Measurements from ENCODE around the gene GDF9. TPM values are rescaled to one million over a fixed set of nuclear protein-coding genes. Genes with fewer than 3 reads are reported as not detected.
A peak's percentile ranks its signal among the peaks of the same experiment; 100 is the strongest.

GDF9 gene
- total and polyA plus RNA-seq, 2 donors (not counting 3 experiments of a cell fraction or from before 2014, with no cell fraction given): 0.07 TPM; not detected in 1

- Histone ChIP-seq H3K9me1 (replicated peaks; ENCODE audit: control insufficient read depth, extremely low read depth, insufficient read depth, low read length) (no peaks in the 10 kb centered on the region), H3K4me3 (replicated peaks in 1 of 3; ENCODE audit: insufficient read depth in 1 of 3, low read depth in 1 of 3, low read length in 3 of 3) (no peak overlapping the region), H3K79me2 (ENCODE audit: control insufficient read depth, insufficient read depth, low read length) (no peaks in the 10 kb centered on the region), H3K27ac (ENCODE audit: insufficient read depth, low read depth, low read length) (no peak overlapping the region), H3K27me3 (ENCODE audit: control insufficient read depth in 2 of 2, insufficient read depth in 2 of 2, low read length in 2 of 2) (no peaks in the 10 kb centered on the region), H3K4me1 (ENCODE audit: control insufficient read depth, extremely low read depth, insufficient read depth, low read length) (peaks cover 2% of the 10 kb centered on the region), H3K9me3 (replicated peaks; ENCODE audit: control insufficient read depth, insufficient read depth, low read length) (no peaks in the 10 kb centered on the region), H2AFZ (ENCODE audit: low read depth, low read length) (peak overlapping the region; percentile 39), H3K9ac (replicated peaks; ENCODE audit: extremely low read depth, insufficient read depth, low read length) (no peak overlapping the region), H3K4me2 (ENCODE audit: insufficient read depth, low read length) (no peak overlapping the region), H4K20me1 (replicated peaks; ENCODE audit: control insufficient read depth, extremely low read depth, insufficient read depth, low read length) (no peaks in the 10 kb centered on the region), H3K36me3 (ENCODE audit: control insufficient read depth in 2 of 2, extremely low read depth in 1 of 2, insufficient read depth in 2 of 2, low read length in 2 of 2) (peaks cover 1 to 4% of the 10 kb centered on the region in 2 experiments)
- FAIRE-seq: peak; percentile 98
- dilution Hi-C loops (cut with MboI; ENCODE audit: extremely low pct_ligation_motif_present, low sequenced_read_pairs) (no loop called here), intact Hi-C loops (cut with micrococcal nuclease) (loop anchor here (1.0 to 10.0 kb wide), 7 partner anchors 43 to 525 kb away; partner anchors contain the start of genes SEPTIN8 and SLC22A4)
- peak; percentile 87 for DNase-seq (ENCODE audit: low read depth, low spot score)
- BruUV-seq (replicated peaks): no TSS peak
- ChIA-PET CTCF (interaction anchor here (0.7 to 5.9 kb wide), 69 partner anchors 9 to 640 kb away, joined by 3 to 179 read pairs (median 5); partner anchors contain the start of genes CCNI2, IRF1, KIF3A and SEPTIN8), POLR2A (interaction anchor here (0.7 kb wide), 1 partner anchor 204 kb away, joined by 8 read pairs; no protein-coding TSS in a partner anchor)
- TF ChIP-seq FOS (IDR thresholded peaks at IDR 0.05; ENCODE audit: borderline replicate concordance, insufficient read depth, low read length) (no peak), CTCF (IDR thresholded peaks at IDR 0.05; ENCODE audit: extremely low read depth in 1 of 2, insufficient read depth in 1 of 2, low read depth in 1 of 2, low read length in 2 of 2) (peak; percentile 78 to 91)
Observed at GRCh38 chr5:132820162-132820754, 46.0 kb downstream of the GDF9 start.

DNA sequence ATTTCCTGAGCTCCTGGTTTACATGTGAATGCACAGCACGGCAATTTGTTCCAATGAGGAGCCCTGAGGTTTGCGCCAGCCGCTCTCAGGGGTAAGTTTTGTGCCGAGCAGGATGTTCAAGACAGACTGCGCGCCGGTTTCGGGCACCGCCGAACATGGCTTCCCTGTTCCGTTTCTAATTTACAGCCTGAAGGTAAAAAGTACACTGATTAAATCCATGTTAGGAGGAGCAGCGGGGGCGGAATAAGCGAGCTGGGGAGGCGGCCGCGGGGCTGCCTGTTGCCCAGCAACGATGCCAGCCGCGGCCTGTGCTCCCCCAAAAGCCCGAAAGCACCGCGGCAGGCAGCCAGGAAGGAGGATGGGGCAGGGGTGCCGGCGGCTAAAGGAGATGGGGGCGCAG is 46.8 kb downstream of the GDF9 start:
- POLR2A ChIA-PET: no interaction called here
- CTCF ChIA-PET: interaction anchor here (0.7 to 5.9 kb wide), 63 partner anchors 10 to 604 kb away, joined by 3 to 179 read pairs (median 5); partner anchors contain the start of genes CCNI2, KIF3A, SEPTIN8 and SHROOM1
- Histone ChIP-seq H3K79me2 (ENCODE audit: control insufficient read depth, insufficient read depth, low read length) (no peaks in the 10 kb centered on the region), H3K4me3 (replicated peaks in 1 of 3; ENCODE audit: insufficient read depth in 1 of 3, low read depth in 1 of 3, low read length in 3 of 3) (no peak overlapping the region), H3K27ac (ENCODE audit: insufficient read depth, low read depth, low read length) (no peak overlapping the region), H3K4me1 (ENCODE audit: control insufficient read depth, extremely low read depth, insufficient read depth, low read length) (peaks cover 2% of the 10 kb centered on the region), H3K9me3 (replicated peaks; ENCODE audit: control insufficient read depth, insufficient read depth, low read length) (no peaks in the 10 kb centered on the region), H3K36me3 (ENCODE audit: control insufficient read depth in 2 of 2, extremely low read depth in 1 of 2, insufficient read depth in 2 of 2, low read length in 2 of 2) (peaks cover 0 to 4% of the 10 kb centered on the region in 2 experiments), H3K9ac (replicated peaks; ENCODE audit: extremely low read depth, insufficient read depth, low read length) (no peak overlapping the region), H2AFZ (ENCODE audit: low read depth, low read length) (no peak overlapping the region), H3K27me3 (ENCODE audit: control insufficient read depth in 2 of 2, insufficient read depth in 2 of 2, low read length in 2 of 2) (no peaks in the 10 kb centered on the region), H3K4me2 (ENCODE audit: insufficient read depth, low read length) (no peak overlapping the region), H3K9me1 (replicated peaks; ENCODE audit: control insufficient read depth, extremely low read depth, insufficient read depth, low read length) (no peaks in the 10 kb centered on the region), H4K20me1 (replicated peaks; ENCODE audit: control insufficient read depth, extremely low read depth, insufficient read depth, low read length) (no peaks in the 10 kb centered on the region)
- DNase-seq (ENCODE audit: low read depth, low spot score): no peak
- TF ChIP-seq EZH2 (IDR thresholded peaks at IDR 0.05; ENCODE audit: borderline replicate concordance, low read depth, low read length, severe bottlenecking): no peak
- TF ChIP-seq FOS (IDR thresholded peaks at IDR 0.05; ENCODE audit: borderline replicate concordance, insufficient read depth, low read length): no peak
- dilution Hi-C loops (cut with MboI; ENCODE audit: extremely low pct_ligation_motif_present, low sequenced_read_pairs) (no loop called here), intact Hi-C loops (cut with micrococcal nuclease) (no loop called here)
- BruUV-seq (replicated peaks): no TSS peak
- no peak for FAIRE-seq

Measured in endothelial cell of umbilical vein (primary cell).